ENCODE results near the gene ALOX15B. TPM values are rescaled to one million over a fixed set of nuclear protein-coding genes. Genes with fewer than 3 reads are reported as not detected.

The ALOX15B gene
- total RNA-seq, 1 experiment from 2014 or later, result 0.30 TPM

DNA sequence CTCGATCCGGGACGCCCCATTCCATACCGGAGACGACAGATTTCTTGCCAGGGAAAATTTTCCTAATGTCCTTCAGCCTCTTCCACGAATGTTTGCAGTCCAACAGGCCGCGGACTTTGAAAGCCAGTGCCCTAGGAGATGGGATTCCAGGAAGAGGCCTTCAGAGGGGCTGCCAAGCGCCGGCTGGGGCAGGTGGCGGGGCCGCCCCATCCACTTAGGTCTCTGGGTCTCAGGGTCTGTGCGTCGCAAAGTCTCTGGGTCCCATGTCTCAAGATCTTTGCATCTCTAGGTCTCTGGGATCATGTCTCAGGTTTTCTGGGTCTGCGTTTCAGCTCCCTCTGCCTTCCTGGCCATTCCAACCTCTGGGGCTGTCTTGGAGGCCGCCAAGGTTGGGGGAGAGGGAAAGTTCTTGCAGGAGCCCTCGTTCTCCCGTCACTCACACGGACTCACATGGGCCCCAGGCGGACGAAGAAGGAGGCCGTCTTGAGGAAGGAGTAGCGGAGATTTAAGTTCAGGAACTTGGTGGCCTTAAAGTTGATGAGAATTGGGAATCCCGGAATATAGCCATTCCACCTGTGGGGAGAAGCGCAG lies 41.4 kb downstream of the ALOX15B start:
- ChIA-PET CTCF (interaction anchor here (0.6 to 1.6 kb wide), 5 partner anchors 13 to 149 kb away, joined by 3 to 10 read pairs (median 3); partner anchors contain the start of gene AURKB), RAD21 (ENCODE audit: low non-redundant PET in 1 of 2, low total read pairs in 2 of 2, uncharacterized antibody in 2 of 2, unreplicated experiment in 2 of 2) (no interaction called here), POLR2A (no interaction called here)
- peak overlapping the region; percentile 79; the same call in 1 of the 2 replicates for H3K27ac ChIP-seq (ENCODE audit: low read depth, low read length)
- H3K27me3 ChIP-seq (ENCODE audit: insufficient read depth, low read length), result no peaks in the 10 kb centered on the region
- H4K20me1 ChIP-seq (ENCODE audit: insufficient read depth), result no peaks in the 10 kb centered on the region
- no peak overlapping the region for H2AFZ ChIP-seq (ENCODE audit: low read depth, low read length, poor library complexity, severe bottlenecking)
- H3K79me2 ChIP-seq (ENCODE audit: insufficient read depth, low read length), result peaks cover 4% of the 10 kb centered on the region; the same call in 1 of the 2 replicates
- H3K4me1 ChIP-seq (ENCODE audit: control insufficient read depth in 1 of 2, insufficient read depth in 2 of 2, low read length in 2 of 2), result peaks cover 2 to 25% of the 10 kb centered on the region in 2 experiments; a peak in 3 of 4 replicates
- DNase-seq (ENCODE audit: low read depth, low spot score), result no peak
- TF ChIP-seq EGR1 (IDR thresholded peaks at IDR 0.05; ENCODE audit: low read depth), result no peak
- TF ChIP-seq ZFX (IDR thresholded peaks at IDR 0.05), result no peak
- no peak for TF ChIP-seq FOSL1 (IDR thresholded peaks at IDR 0.05; ENCODE audit: low read depth)
- no peak for TF ChIP-seq CEBPB (IDR thresholded peaks at IDR 0.05; ENCODE audit: low read depth)
- TF ChIP-seq, protein P1, sequence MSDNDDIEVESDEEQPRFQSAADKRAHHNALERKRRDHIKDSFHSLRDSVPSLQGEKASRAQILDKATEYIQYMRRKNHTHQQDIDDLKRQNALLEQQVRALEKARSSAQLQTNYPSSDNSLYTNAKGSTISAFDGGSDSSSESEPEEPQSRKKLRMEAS (IDR thresholded peaks at IDR 0.05), result no peak
- TF ChIP-seq, protein P2, sequence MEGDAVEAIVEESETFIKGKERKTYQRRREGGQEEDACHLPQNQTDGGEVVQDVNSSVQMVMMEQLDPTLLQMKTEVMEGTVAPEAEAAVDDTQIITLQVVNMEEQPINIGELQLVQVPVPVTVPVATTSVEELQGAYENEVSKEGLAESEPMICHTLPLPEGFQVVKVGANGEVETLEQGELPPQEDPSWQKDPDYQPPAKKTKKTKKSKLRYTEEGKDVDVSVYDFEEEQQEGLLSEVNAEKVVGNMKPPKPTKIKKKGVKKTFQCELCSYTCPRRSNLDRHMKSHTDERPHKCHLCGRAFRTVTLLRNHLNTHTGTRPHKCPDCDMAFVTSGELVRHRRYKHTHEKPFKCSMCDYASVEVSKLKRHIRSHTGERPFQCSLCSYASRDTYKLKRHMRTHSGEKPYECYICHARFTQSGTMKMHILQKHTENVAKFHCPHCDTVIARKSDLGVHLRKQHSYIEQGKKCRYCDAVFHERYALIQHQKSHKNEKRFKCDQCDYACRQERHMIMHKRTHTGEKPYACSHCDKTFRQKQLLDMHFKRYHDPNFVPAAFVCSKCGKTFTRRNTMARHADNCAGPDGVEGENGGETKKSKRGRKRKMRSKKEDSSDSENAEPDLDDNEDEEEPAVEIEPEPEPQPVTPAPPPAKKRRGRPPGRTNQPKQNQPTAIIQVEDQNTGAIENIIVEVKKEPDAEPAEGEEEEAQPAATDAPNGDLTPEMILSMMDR (IDR thresholded peaks at IDR 0.05 in 2 of 3, conservative IDR thresholded peaks at IDR 0.05 in 1 of 3; ENCODE audit: borderline replicate concordance in 1 of 3, insufficient read depth in 1 of 3, low read depth in 2 of 3, low read length in 2 of 3), result 0 out of 6 replicates have a peak, but pooled peaks of 1 of the 3 experiments have one; percentile 5
- TF ChIP-seq, protein P3, sequence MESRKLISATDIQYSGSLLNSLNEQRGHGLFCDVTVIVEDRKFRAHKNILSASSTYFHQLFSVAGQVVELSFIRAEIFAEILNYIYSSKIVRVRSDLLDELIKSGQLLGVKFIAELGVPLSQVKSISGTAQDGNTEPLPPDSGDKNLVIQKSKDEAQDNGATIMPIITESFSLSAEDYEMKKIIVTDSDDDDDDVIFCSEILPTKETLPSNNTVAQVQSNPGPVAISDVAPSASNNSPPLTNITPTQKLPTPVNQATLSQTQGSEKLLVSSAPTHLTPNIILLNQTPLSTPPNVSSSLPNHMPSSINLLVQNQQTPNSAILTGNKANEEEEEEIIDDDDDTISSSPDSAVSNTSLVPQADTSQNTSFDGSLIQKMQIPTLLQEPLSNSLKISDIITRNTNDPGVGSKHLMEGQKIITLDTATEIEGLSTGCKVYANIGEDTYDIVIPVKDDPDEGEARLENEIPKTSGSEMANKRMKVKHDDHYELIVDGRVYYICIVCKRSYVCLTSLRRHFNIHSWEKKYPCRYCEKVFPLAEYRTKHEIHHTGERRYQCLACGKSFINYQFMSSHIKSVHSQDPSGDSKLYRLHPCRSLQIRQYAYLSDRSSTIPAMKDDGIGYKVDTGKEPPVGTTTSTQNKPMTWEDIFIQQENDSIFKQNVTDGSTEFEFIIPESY (IDR thresholded peaks at IDR 0.05; ENCODE audit: extremely low read depth, insufficient replicate concordance, low read length), result no peak
- peak overlapping the region; percentile 96 for H3K4me2 ChIP-seq (ENCODE audit: low read length)
- H3K9me2 ChIP-seq (ENCODE audit: insufficient read depth), result no peaks in the 10 kb centered on the region
- ATAC-seq, result no peak
- H3K4me3 ChIP-seq (replicated peaks in 1 of 2; ENCODE audit: low read depth in 1 of 2, low read length in 2 of 2), result peak overlapping the region; percentile 68 to 81
- BruUV-seq (replicated peaks), result no TSS peak
- peak overlapping the region; percentile 75 for H3K9ac ChIP-seq (ENCODE audit: low read length)
- no peaks in the 10 kb centered on the region for H3K9me3 ChIP-seq (ENCODE audit: control insufficient read depth in 1 of 2, insufficient read depth in 1 of 2, low read depth in 1 of 2, low read length in 2 of 2)
- no peaks in the 10 kb centered on the region for H3K36me3 ChIP-seq (ENCODE audit: control insufficient read depth in 1 of 2, insufficient read depth in 2 of 2, low read length in 2 of 2)
- intact Hi-C loops (cut with micrococcal nuclease), result no loop called here

All from HCT116 (cell line).